ENCODE results near the gene PLEKHB1.
A peak's percentile ranks its signal among the peaks of the same experiment; 100 is the strongest.

Gene PLEKHB1

GRCh38 chr11:73645972-73646631 lies at the start of gene PLEKHB1:
Gene PLEKHB1, plus strand, starts transcription at chr11:73646581. Its CDS starts 28 bp downstream, at chr11:73646609.
- DNase-seq (ENCODE audit: extremely low read depth, low read depth) = no peak
- TF ChIP-seq CTCF (IDR thresholded peaks at IDR 0.05; ENCODE audit: low read depth, low read length) = no peak

- no peak for TF ChIP-seq CTCF (IDR thresholded peaks at IDR 0.05; ENCODE audit: low read depth, low read length)
- DNase-seq (ENCODE audit: extremely low read depth, low read depth) = no peak
Observed at GRCh38 chr11:73597336-73597955, 48.9 kb upstream of the PLEKHB1 start.

- DNase-seq (ENCODE audit: extremely low read depth, low read depth) = peak; percentile 91
- no peak for TF ChIP-seq CTCF (IDR thresholded peaks at IDR 0.05; ENCODE audit: low read depth, low read length)
Observed at GRCh38 chr11:73597956-73598718, 48.2 kb upstream of the PLEKHB1 start, which contains the start of gene FAM168A. Gene FAM168A, minus strand, starts transcription at chr11:73598112. Its CDS starts 129,638 bp downstream, at chr11:73468474.

GRCh38 chr11:73598719-73599379 lies 47.5 kb upstream of the PLEKHB1 start:
- TF ChIP-seq CTCF (IDR thresholded peaks at IDR 0.05; ENCODE audit: low read depth, low read length) = no peak
- no peak for DNase-seq (ENCODE audit: extremely low read depth, low read depth)

- TF ChIP-seq CTCF (IDR thresholded peaks at IDR 0.05; ENCODE audit: low read depth, low read length) = no peak
- no peak for DNase-seq (ENCODE audit: extremely low read depth, low read depth)
Observed at GRCh38 chr11:73612601-73613140, 33.7 kb upstream of the PLEKHB1 start.

- no peak for TF ChIP-seq CTCF (IDR thresholded peaks at IDR 0.05; ENCODE audit: low read depth, low read length)
- DNase-seq (ENCODE audit: extremely low read depth, low read depth) = no peak
Observed at GRCh38 chr11:73614591-73614990, 31.8 kb upstream of the PLEKHB1 start.

Measured in AG09319 (cell line).